ENCODE data around the gene CACUL1. TPM values are rescaled to one million over a fixed set of nuclear protein-coding genes. Genes with fewer than 3 reads are reported as not detected.
"Not testable (repeated sequence)": the region's sequence is repeated elsewhere in the genome, so short reads cannot be mapped to it uniquely, and the experiment has no call there.

The CACUL1 gene
- total RNA-seq, 1 experiment from 2014 or later: 30.4 TPM

GRCh38 chr10:118674226-118674919 lies 80.4 kb downstream of the CACUL1 start:
- Histone ChIP-seq H3K27me3 (no peaks in the 10 kb centered on the region), H3K4me3 (no peak overlapping the region), H3K9me3 (no peaks in the 10 kb centered on the region), H3K36me3 (no peaks in the 10 kb centered on the region; the same call in 1 of the 2 replicates)
- DNase-seq: no peak

DNA sequence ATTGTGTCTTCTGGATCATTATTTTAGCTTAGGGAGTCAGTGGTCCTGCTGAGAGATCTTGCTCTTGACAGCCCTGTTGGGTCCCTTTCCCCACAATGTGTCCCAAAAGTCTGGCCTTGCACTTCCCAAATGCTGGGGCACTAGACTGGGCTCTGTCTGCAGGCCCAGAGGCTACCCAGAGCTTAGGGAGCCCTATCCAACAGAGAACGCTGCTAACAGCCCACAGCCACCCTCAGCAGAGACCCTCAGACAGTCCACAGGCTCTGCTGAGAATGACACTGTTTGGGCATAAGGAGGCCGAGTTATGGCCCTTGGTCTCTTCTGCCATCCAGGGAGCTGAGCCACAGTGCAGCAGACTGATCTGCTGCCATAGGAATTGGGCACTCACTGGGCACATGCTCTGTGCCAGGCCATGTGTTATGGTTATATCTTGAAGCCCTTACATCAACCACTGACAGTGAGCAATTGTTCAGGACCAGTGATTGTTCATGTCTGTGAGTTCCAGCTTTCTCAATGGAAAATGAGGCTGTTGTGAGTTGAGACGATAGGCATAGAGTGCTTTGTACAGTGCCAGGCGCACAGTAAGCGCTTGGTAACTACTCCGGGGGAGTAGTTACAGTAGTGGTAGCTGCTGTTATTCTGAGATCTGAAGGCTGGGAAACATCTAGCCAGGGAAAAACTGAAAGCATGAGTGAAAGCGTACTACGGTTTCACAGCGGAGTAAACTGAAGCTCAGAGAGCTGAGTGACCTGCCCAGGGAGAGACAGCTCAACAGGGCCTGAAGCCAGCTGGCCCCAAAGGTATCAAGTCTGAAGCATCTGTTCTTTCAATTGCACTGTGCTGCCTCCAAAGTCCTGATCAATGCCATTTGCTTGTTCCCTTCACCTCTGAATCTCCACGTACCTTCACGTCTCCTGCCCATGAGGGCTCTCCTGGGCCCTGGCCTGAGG lies 81.7 kb downstream of the CACUL1 start:
- no peaks in the 10 kb centered on the region for H3K27me3 ChIP-seq
- no peaks in the 10 kb centered on the region; the same call in 1 of the 2 replicates for H3K36me3 ChIP-seq
- DNase-seq: no peak
- H3K9me3 ChIP-seq: no peaks in the 10 kb centered on the region
- no peak overlapping the region for H3K4me3 ChIP-seq

- no peaks in the 10 kb centered on the region; the same call in 1 of the 2 replicates for H3K36me3 ChIP-seq
- H3K9me3 ChIP-seq: no peaks in the 10 kb centered on the region
- H3K4me3 ChIP-seq: no peak overlapping the region
- no peaks in the 10 kb centered on the region for H3K27me3 ChIP-seq
- no peak for DNase-seq
Measured at GRCh38 chr10:118672153-118672552, 82.6 kb downstream of the CACUL1 start.

GRCh38 chr10:118671221-118671620 lies 83.5 kb downstream of the CACUL1 start:
- not testable (repeated sequence) for H3K4me3 ChIP-seq, H3K9me3 ChIP-seq, H3K36me3 ChIP-seq, DNase-seq, H3K27me3 ChIP-seq

- no peak for DNase-seq
- Histone ChIP-seq H3K27me3 (no peaks in the 10 kb centered on the region), H3K4me3 (no peak overlapping the region), H3K36me3 (no peaks in the 10 kb centered on the region; the same call in 1 of the 2 replicates), H3K9me3 (no peaks in the 10 kb centered on the region)
Measured at GRCh38 chr10:118670472-118671124, 84.2 kb downstream of the CACUL1 start.

DNA sequence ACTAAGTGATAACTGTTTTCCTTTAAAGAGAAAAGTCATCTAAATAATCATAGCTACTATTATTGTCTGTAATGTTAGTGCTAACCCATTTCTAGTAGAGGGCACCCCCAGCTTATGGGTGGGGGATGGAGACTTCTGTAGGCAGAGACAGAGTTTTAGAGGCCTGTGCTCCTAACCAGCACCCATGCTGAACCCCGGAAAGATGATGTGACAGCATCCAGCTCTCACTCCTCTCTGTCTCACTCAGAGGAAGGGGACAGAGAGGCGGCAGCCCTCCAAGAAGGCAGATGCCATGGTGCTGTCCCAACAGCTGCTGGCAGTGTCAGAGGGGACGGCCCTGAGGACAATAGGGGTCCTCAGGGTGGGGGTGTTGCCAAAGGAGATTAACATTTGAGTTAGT lies 84.9 kb downstream of the CACUL1 start:
- DNase-seq: no peak
- Histone ChIP-seq H3K9me3 (no peaks in the 10 kb centered on the region), H3K27me3 (no peaks in the 10 kb centered on the region), H3K4me3 (no peak overlapping the region), H3K36me3 (no peaks in the 10 kb centered on the region)

GRCh38 chr10:118669020-118669791 lies 85.6 kb downstream of the CACUL1 start:
- Histone ChIP-seq H3K36me3 (no peaks in the 10 kb centered on the region), H3K27me3 (no peaks in the 10 kb centered on the region), H3K9me3 (no peaks in the 10 kb centered on the region), H3K4me3 (no peak overlapping the region)
- DNase-seq: no peak

- H3K4me3 ChIP-seq: no peak overlapping the region
- DNase-seq: no peak
- no peaks in the 10 kb centered on the region for H3K9me3 ChIP-seq
- H3K27me3 ChIP-seq: no peaks in the 10 kb centered on the region
- H3K36me3 ChIP-seq: no peaks in the 10 kb centered on the region
Measured at GRCh38 chr10:118668228-118668952, 86.4 kb downstream of the CACUL1 start.

DNA sequence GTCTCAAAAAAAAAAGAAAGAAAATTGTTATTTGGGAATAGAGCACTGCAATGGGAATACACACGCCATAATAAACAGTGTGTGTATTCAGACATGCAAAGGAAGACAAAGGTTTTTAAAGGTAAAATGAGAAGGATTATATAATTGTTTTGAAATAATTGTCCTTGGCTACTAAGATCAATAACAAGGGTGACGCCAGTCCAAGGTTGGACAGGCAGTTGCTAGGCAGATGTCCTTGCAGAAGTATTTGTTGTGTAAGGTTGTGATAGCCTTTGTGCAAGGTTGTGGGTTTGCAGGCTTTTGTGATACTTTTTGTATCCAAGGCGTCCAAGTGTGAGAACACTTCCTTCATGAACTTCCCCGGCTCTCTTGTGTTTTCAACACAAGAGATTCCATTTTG lies 87.0 kb downstream of the CACUL1 start:
- Histone ChIP-seq H3K36me3 (no peaks in the 10 kb centered on the region), H3K27me3 (no peaks in the 10 kb centered on the region), H3K4me3 (no peak overlapping the region), H3K9me3 (no peaks in the 10 kb centered on the region)
- DNase-seq: no peak

- no peak overlapping the region for H3K4me3 ChIP-seq
- H3K9me3 ChIP-seq: no peaks in the 10 kb centered on the region
- no peaks in the 10 kb centered on the region for H3K36me3 ChIP-seq
- H3K27me3 ChIP-seq: no peaks in the 10 kb centered on the region
- no peak for DNase-seq
Measured at GRCh38 chr10:118666350-118666749, 88.4 kb downstream of the CACUL1 start.

- Histone ChIP-seq H3K36me3 (no peaks in the 10 kb centered on the region), H3K9me3 (0 out of 2 replicates have a peak, but pooled peaks cover 3% of the 10 kb centered on the region), H3K27me3 (no peaks in the 10 kb centered on the region), H3K4me3 (no peak overlapping the region)
- DNase-seq: no peak
Measured at GRCh38 chr10:118664321-118664720, 90.4 kb downstream of the CACUL1 start.

DNA sequence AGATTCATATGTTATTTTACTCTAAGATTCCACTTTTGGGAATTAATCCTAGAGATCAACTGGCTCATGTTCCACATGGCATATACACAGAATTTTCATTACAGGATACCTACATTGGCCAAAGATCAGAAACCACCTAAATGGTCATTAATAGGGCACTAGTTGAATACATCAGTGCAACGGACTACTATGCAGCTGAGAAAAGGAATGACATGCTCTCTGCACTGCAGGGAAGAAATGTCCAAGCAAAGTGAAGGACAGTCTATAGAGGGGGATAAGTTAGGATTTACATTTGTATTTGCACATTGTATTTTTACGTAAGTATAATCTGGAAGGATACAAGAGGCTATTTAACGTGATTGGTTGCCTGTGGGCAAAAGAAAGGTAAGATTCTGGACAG lies 91.6 kb downstream of the CACUL1 start:
- Histone ChIP-seq H3K27me3 (no peaks in the 10 kb centered on the region), H3K9me3 (0 out of 2 replicates have a peak, but pooled peaks cover 3% of the 10 kb centered on the region), H3K4me3 (no peak overlapping the region), H3K36me3 (no peaks in the 10 kb centered on the region)
- no peak for DNase-seq

- no peaks in the 10 kb centered on the region for H3K27me3 ChIP-seq
- no peak for DNase-seq
- H3K36me3 ChIP-seq: no peaks in the 10 kb centered on the region
- 0 out of 2 replicates have a peak, but pooled peaks cover 3% of the 10 kb centered on the region for H3K9me3 ChIP-seq
- no peak overlapping the region for H3K4me3 ChIP-seq
Measured at GRCh38 chr10:118662228-118663035, 92.3 kb downstream of the CACUL1 start.

DNA sequence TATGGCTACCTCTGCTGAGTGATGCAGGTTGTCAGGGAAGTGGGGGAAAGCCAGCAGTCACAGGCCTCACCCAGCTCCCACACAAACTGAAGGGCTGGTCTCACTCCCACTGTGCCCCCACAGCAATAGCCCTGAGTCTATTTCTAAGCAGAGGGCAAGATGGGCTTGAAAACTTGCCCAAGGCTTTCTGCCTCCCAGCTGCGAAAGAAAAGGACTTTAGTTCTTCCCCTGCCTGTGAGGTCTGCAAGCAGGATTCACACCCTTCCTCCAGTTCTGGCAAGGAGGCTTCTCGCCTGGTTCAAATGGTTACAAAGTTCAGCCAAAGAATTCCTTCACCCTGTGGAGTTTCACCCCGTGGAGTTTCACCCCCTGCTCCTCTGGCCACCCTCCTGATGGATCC lies 96.0 kb downstream of the CACUL1 start:
- H3K9me3 ChIP-seq: 0 out of 2 replicates have a peak, but pooled peaks cover 3% of the 10 kb centered on the region
- no peaks in the 10 kb centered on the region for H3K36me3 ChIP-seq
- H3K27me3 ChIP-seq: peaks cover 3% of the 10 kb centered on the region; the same call in 1 of the 2 replicates
- DNase-seq: no peak
- no peak overlapping the region for H3K4me3 ChIP-seq

DNA sequence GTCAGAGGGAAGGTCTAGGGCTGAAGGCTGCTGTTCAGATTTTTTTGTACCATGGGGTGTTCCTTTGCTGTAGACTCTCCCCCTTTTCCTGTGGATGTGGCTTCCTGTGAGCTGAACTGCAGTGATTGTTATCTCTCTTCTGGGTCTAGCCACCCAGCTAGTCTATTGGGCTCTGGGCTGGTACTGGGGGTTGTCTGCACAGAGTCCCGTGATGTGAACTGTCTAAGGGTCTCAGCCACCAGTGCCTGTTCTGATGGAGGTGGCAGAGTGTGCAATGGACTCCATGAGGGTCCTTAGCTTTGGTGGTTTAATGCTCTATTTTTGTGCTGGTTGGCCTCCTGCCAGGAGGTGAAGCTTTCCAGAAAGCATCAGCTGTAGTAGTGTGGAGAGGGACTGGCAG lies 96.6 kb downstream of the CACUL1 start:
- not testable (repeated sequence) for H3K4me3 ChIP-seq, H3K36me3 ChIP-seq, H3K9me3 ChIP-seq, DNase-seq, H3K27me3 ChIP-seq

All from MG63 (cell line).